Measurements from ENCODE around the gene SYNGAP1. TPM values are rescaled to one million over a fixed set of nuclear protein-coding genes. Genes with fewer than 3 reads are reported as not detected.

The SYNGAP1 gene
- total and polyA plus RNA-seq, 2 of the 8 experiments (the other 6 are each of a cell fraction or from before 2014, with no cell fraction given): 31.0 to 101 TPM

GRCh38 chr6:33456156-33456555 lies 36.3 kb downstream of the SYNGAP1 start:
- peaks cover 0 to 5% (median 4%) of the 10 kb centered on the region in 4 experiments; a peak in 6 of 7 replicates for H3K4me1 ChIP-seq (replicated peaks in 1 of 4; ENCODE audit: control insufficient read depth in 3 of 4, insufficient read depth in 4 of 4, low read length in 3 of 4)
- H3K14ac ChIP-seq (ENCODE audit: insufficient read length): no peak overlapping the region
- ChIA-PET CTCF (ENCODE audit: partially characterized antibody) (interaction anchor here (0.7 to 1.6 kb wide), 4 partner anchors 12 to 124 kb away, joined by 3 to 7 read pairs (median 3); partner anchors contain the start of gene BAK1), POLR2A (ENCODE audit: partially characterized antibody) (interaction anchor here (0.6 to 17.2 kb wide), 10 partner anchors 10 to 112 kb away, joined by 3 to 381 read pairs (median 8); partner anchors contain the start of genes CUTA and SYNGAP1)
- H2BK15ac ChIP-seq (ENCODE audit: low read length): no peak overlapping the region
- H2AK5ac ChIP-seq (ENCODE audit: low read depth, low read length): no peak overlapping the region
- H3K36me3 ChIP-seq (ENCODE audit: control insufficient read depth in 2 of 4, insufficient read depth in 4 of 4, low read length in 3 of 4): peaks cover 10 to 21% (median 11%) of the 10 kb centered on the region in 4 experiments; a peak in 6 of 8 replicates
- WGBS, 2 experiments (ENCODE audit: extremely low coverage in 1 of 2, insufficient coverage in 1 of 2, insufficient read length in 1 of 2, insufficient replicate concordance in 2 of 2, low coverage in 1 of 2, low lambda C conversion rate in 2 of 2, missing lambda C conversion rate in 1 of 2): 93% methylated on average over 10 of the region's 12 CpGs; no CpG with 5 or more reads in 1 of the 2 experiments
- no peak for TF ChIP-seq KDM4A (IDR thresholded peaks at IDR 0.05; ENCODE audit: low read depth, low read length, severe bottlenecking)
- TF ChIP-seq YY1 (IDR thresholded peaks at IDR 0.05; ENCODE audit: low read depth, low read length): no peak
- TF ChIP-seq GTF2F1 (IDR thresholded peaks at IDR 0.05; ENCODE audit: borderline replicate concordance, low read depth, low read length): no peak
- TF ChIP-seq POLR2AphosphoS5 (IDR thresholded peaks at IDR 0.05; ENCODE audit: low read depth, low read length): peak; percentile 40; the same call in 1 of the 2 replicates
- H3K79me1 ChIP-seq (ENCODE audit: low read depth, low read length): peaks cover 5% of the 10 kb centered on the region; the same call in 1 of the 2 replicates
- H2BK20ac ChIP-seq (ENCODE audit: low read length): no peak overlapping the region
- H3K27ac ChIP-seq (ENCODE audit: low read depth, low read length): no peak overlapping the region
- FAIRE-seq (no peak), DNase-seq (ENCODE audit: low read depth in 1 of 2, low spot score in 2 of 2) (no peak)
- peaks cover 9% of the 10 kb centered on the region for H3K23me2 ChIP-seq (ENCODE audit: low read depth, low read length)
- H2BK12ac ChIP-seq (ENCODE audit: low read depth, low read length): no peak overlapping the region
- no peak overlapping the region for H2BK120ac ChIP-seq (replicated peaks; ENCODE audit: low read depth, low read length)
- no peak overlapping the region for H3K56ac ChIP-seq (replicated peaks; ENCODE audit: insufficient read length, low read depth, low read length)
- H3K18ac ChIP-seq (ENCODE audit: extremely low read depth, low read length): no peak overlapping the region
- no peaks in the 10 kb centered on the region for H3K9me3 ChIP-seq (ENCODE audit: insufficient read depth in 2 of 2, low read depth in 1 of 2, low read length in 1 of 2)
- no peak overlapping the region for H3K9ac ChIP-seq (replicated peaks in 1 of 4; ENCODE audit: extremely low read depth in 1 of 4, low read depth in 3 of 4, low read length in 3 of 4)
- no peaks in the 10 kb centered on the region for H4K20me1 ChIP-seq (replicated peaks in 1 of 2; ENCODE audit: control insufficient read depth in 1 of 2, insufficient read depth in 2 of 2, low read length in 2 of 2)
- no peak overlapping the region for H3K4me2 ChIP-seq (ENCODE audit: insufficient read depth in 1 of 2, low read depth in 2 of 2, low read length in 2 of 2)
- H2AFZ ChIP-seq (ENCODE audit: low read length): no peak overlapping the region
- H4K5ac ChIP-seq (ENCODE audit: insufficient read length, low read depth, low read length): no peak overlapping the region
- no peak overlapping the region for H3K4me3 ChIP-seq (ENCODE audit: extremely low read depth in 1 of 4, insufficient read depth in 2 of 4, low read depth in 3 of 4, low read length in 4 of 4)
- no peaks in the 10 kb centered on the region for H3K27me3 ChIP-seq (replicated peaks in 1 of 4; ENCODE audit: control insufficient read depth in 3 of 4, extremely low read depth in 1 of 4, insufficient read depth in 3 of 4, low read length in 3 of 4)
- no peak overlapping the region for H4K8ac ChIP-seq (ENCODE audit: extremely low read depth, insufficient read depth, low read length)
- no peak overlapping the region for H3K23ac ChIP-seq (ENCODE audit: insufficient read length)
- H2BK5ac ChIP-seq (ENCODE audit: low read depth, low read length): no peak overlapping the region
- no peak overlapping the region for H4K91ac ChIP-seq (replicated peaks; ENCODE audit: insufficient read length, low read length)
- peaks cover 0 to 13% of the 10 kb centered on the region in 2 experiments; a peak in 2 of 4 replicates for H3K79me2 ChIP-seq (ENCODE audit: control insufficient read depth in 1 of 2, insufficient read depth in 2 of 2, low read length in 2 of 2)
- no peak overlapping the region for H3K4ac ChIP-seq (replicated peaks; ENCODE audit: insufficient read length, low read depth, low read length)
